Heart left ventricle (tissue), 13 donors: ENCODE measurements around the gene TEX2.
"Not testable (repeated sequence)": the region's sequence is repeated elsewhere in the genome, so short reads cannot be mapped to it uniquely, and the experiment has no call there.

Experiments used
- POLR2A ChIP-seq, 2 donors: fragments of 450-650 bp; IDR thresholded peaks; one replicate each; pipeline ENCODE4 v1.6.1; 2017; ENCODE audit warnings: antibody characterized with exemption in 2 of 2, mild to moderate bottlenecking in 2 of 2, moderate library complexity in 2 of 2
- TF ChIP-seq, protein P1 (sequence below), 12 donors: fragments of 200-600 bp; sonication (generic) in 4 of 12; IDR thresholded peaks; one replicate each; pipeline versions ENCODE4 v1.5.0 to v1.8.0; 2018 to 2022; ENCODE audit warnings: antibody characterized with exemption in 12 of 12, mild to moderate bottlenecking in 5 of 12
- donor health status: ischemic (EF 13 %, LVEDD 7.1; RV severe dilation, severe dysfunction).
- donor health status: DM: no; HTN: yes; CAD: no.
- donor health status: DM: no; HTN: no; CAD: no.
- donor health status: ischemic (EF 25% LVEDD 6.9; RV normal size, moderate dysfunction).
- donor health status: ischemic (EF 25% LVEDD 5.7; RV mildly dilated, moderate dysfunction).
- donor health status: ischemic (EF 35%, LVEDD 5.7; RV mildly dilated, moderate dysfunction).
- donor health status: nonischemic (EF 11% LVEDD 7.7; RV severe dilation, severe dysfunction).
- donor health status: DM: yes; HTN: yes; CAD: no.
- donor health status: PGD.
- donor health status: ischemic (EF 29% LVEDD 5.4; RV normal size, mild dysfunction).
- donor health status: nonischemic (EF 23%, LVEDD 6.1; RV moderate dilation, normal function).

DNA sequence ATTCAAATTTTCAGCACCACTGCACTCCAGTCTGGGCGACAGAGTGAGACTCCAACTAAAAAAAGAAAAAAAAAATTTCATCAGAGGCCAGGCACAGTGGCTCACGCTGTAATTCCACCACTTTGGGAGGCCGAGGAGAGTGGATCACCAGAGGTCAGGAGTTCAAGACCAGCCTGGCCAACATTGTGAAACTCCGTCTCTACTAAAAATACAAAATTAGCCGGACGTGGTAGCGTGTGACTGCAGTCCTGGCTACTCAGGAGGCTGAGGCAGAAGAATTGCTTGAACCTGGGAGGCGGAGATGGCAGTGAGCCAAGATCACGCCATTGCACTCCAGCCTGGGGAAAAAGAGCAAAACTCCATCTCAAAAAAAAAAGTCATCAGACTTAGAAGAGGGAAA, 77.5 kb downstream of the TEX2 start:
- not testable (repeated sequence) for TF ChIP-seq POLR2A (IDR thresholded peaks at IDR 0.05)
- TF ChIP-seq, protein P1, sequence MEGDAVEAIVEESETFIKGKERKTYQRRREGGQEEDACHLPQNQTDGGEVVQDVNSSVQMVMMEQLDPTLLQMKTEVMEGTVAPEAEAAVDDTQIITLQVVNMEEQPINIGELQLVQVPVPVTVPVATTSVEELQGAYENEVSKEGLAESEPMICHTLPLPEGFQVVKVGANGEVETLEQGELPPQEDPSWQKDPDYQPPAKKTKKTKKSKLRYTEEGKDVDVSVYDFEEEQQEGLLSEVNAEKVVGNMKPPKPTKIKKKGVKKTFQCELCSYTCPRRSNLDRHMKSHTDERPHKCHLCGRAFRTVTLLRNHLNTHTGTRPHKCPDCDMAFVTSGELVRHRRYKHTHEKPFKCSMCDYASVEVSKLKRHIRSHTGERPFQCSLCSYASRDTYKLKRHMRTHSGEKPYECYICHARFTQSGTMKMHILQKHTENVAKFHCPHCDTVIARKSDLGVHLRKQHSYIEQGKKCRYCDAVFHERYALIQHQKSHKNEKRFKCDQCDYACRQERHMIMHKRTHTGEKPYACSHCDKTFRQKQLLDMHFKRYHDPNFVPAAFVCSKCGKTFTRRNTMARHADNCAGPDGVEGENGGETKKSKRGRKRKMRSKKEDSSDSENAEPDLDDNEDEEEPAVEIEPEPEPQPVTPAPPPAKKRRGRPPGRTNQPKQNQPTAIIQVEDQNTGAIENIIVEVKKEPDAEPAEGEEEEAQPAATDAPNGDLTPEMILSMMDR (IDR thresholded peaks at IDR 0.05) = not testable (repeated sequence)
